Measurements from ENCODE around the gene GAMT. TPM values are rescaled to one million over a fixed set of nuclear protein-coding genes. Genes with fewer than 3 reads are reported as not detected.

The GAMT gene
- total RNA-seq, 1 experiment from 2014 or later = 58.5 TPM

Other genes with a start within 250 kb of the GAMT start
- gene SBNO2, start 227.3 kb downstream of the GAMT start, total RNA-seq (2014; rRNA removed; shearing (Covaris generic)) = 28.2 and 31.7 TPM in 2 replicates
- gene STK11, start 195.8 kb downstream of the GAMT start, total RNA-seq (2014; rRNA removed; shearing (Covaris generic)) = 77.2 and 77.7 TPM in 2 replicates
- gene CBARP, start 163.5 kb downstream of the GAMT start, total RNA-seq (2014; rRNA removed; shearing (Covaris generic)) = 3.1 and 3.2 TPM in 2 replicates
- gene ATP5F1D, start 159.8 kb downstream of the GAMT start, total RNA-seq (2014; rRNA removed; shearing (Covaris generic)) = 55.4 and 127 TPM in 2 replicates
- 10.1 and 11.2 TPM in 2 replicates for gene MIDN, start 153.0 kb downstream of the GAMT start, total RNA-seq (2014; rRNA removed; shearing (Covaris generic))
- gene CIRBP, start 132.2 kb downstream of the GAMT start, total RNA-seq (2014; rRNA removed; shearing (Covaris generic)) = 170 and 219 TPM in 2 replicates
- 53.1 and 58.1 TPM in 2 replicates for gene FAM174C, start 126.0 kb downstream of the GAMT start, total RNA-seq (2014; rRNA removed; shearing (Covaris generic))
- gene EFNA2, start 115.7 kb downstream of the GAMT start, total RNA-seq (2014; rRNA removed; shearing (Covaris generic)) = 0.45 TPM in 1 of 2 replicates, not detected in the other
- 101 and 141 TPM in 2 replicates for gene NDUFS7, start 17.6 kb downstream of the GAMT start, total RNA-seq (2014; rRNA removed; shearing (Covaris generic))
- gene DAZAP1, start 6.0 kb upstream of the GAMT start, total RNA-seq (2014; rRNA removed; shearing (Covaris generic)) = 158 and 183 TPM in 2 replicates
- 1,915 and 2,084 TPM in 2 replicates for gene RPS15, start 36.9 kb upstream of the GAMT start, total RNA-seq (2014; rRNA removed; shearing (Covaris generic))
- gene APC2, start 48.6 kb upstream of the GAMT start, total RNA-seq (2014; rRNA removed; shearing (Covaris generic)) = 0.53 and 0.63 TPM in 2 replicates
- 72.5 and 73.2 TPM in 2 replicates for gene C19orf25, start 77.7 kb upstream of the GAMT start, total RNA-seq (2014; rRNA removed; shearing (Covaris generic))
- gene PCSK4, start 88.8 kb upstream of the GAMT start, total RNA-seq (2014; rRNA removed; shearing (Covaris generic)) = 0.10 and 1.0 TPM in 2 replicates
- gene REEP6, start 89.6 kb upstream of the GAMT start, total RNA-seq (2014; rRNA removed; shearing (Covaris generic)) = 0.77 and 0.98 TPM in 2 replicates
- 4.0 and 5.5 TPM in 2 replicates for gene ADAMTSL5, start 111.5 kb upstream of the GAMT start, total RNA-seq (2014; rRNA removed; shearing (Covaris generic))
- not detected in 2 replicates for gene PLK5, start 122.5 kb upstream of the GAMT start, total RNA-seq (2014; rRNA removed; shearing (Covaris generic))
- gene MEX3D, start 166.8 kb upstream of the GAMT start, total RNA-seq (2014; rRNA removed; shearing (Covaris generic)) = 49.9 and 53.8 TPM in 2 replicates
- gene MBD3, start 191.3 kb upstream of the GAMT start, total RNA-seq (2014; rRNA removed; shearing (Covaris generic)) = 186 and 194 TPM in 2 replicates
- 123 and 127 TPM in 2 replicates for gene UQCR11, start 203.9 kb upstream of the GAMT start, total RNA-seq (2014; rRNA removed; shearing (Covaris generic))